Measurements from ENCODE around the gene LACTBL1.

The LACTBL1 gene

GRCh38 chr1:22963044-22963677 is 9.5 kb downstream of the LACTBL1 start:
- DNase-seq (ENCODE audit: low spot score), result no peak
- TF ChIP-seq, protein P1, sequence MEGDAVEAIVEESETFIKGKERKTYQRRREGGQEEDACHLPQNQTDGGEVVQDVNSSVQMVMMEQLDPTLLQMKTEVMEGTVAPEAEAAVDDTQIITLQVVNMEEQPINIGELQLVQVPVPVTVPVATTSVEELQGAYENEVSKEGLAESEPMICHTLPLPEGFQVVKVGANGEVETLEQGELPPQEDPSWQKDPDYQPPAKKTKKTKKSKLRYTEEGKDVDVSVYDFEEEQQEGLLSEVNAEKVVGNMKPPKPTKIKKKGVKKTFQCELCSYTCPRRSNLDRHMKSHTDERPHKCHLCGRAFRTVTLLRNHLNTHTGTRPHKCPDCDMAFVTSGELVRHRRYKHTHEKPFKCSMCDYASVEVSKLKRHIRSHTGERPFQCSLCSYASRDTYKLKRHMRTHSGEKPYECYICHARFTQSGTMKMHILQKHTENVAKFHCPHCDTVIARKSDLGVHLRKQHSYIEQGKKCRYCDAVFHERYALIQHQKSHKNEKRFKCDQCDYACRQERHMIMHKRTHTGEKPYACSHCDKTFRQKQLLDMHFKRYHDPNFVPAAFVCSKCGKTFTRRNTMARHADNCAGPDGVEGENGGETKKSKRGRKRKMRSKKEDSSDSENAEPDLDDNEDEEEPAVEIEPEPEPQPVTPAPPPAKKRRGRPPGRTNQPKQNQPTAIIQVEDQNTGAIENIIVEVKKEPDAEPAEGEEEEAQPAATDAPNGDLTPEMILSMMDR (IDR thresholded peaks at IDR 0.05; ENCODE audit: borderline replicate concordance, control extremely low read depth, extremely low read depth, insufficient read depth, missing control alignments), result no peak
- in situ Hi-C loops (cut with MboI; ENCODE audit: low sequenced_read_pairs, unreplicated experiment), result no loop called here

DNA sequence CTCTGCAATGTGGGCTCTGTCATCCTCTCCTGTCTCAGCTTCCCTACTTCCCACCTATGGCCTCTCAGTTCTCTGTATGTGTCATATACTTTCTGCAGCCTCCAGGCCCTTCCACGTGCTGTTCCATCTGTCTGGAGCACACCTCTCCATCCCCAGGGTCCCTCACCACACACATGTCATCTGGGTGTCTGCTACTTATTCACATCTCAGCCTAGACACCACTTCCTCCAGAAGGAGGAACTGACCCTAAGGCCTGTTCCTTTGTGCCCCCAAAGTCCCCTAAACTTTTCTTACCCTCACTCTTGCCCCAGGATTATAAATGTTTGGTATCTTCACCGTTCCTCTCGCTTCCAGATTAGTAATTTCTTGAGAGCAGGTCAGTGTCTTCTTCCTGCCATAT is 10.1 kb downstream of the LACTBL1 start:
- in situ Hi-C loops (cut with MboI; ENCODE audit: low sequenced_read_pairs, unreplicated experiment), result no loop called here
- TF ChIP-seq, protein P1 (IDR thresholded peaks at IDR 0.05; ENCODE audit: borderline replicate concordance, control extremely low read depth, extremely low read depth, insufficient read depth, missing control alignments), result no peak
- no peak for DNase-seq (ENCODE audit: low spot score)

DNA sequence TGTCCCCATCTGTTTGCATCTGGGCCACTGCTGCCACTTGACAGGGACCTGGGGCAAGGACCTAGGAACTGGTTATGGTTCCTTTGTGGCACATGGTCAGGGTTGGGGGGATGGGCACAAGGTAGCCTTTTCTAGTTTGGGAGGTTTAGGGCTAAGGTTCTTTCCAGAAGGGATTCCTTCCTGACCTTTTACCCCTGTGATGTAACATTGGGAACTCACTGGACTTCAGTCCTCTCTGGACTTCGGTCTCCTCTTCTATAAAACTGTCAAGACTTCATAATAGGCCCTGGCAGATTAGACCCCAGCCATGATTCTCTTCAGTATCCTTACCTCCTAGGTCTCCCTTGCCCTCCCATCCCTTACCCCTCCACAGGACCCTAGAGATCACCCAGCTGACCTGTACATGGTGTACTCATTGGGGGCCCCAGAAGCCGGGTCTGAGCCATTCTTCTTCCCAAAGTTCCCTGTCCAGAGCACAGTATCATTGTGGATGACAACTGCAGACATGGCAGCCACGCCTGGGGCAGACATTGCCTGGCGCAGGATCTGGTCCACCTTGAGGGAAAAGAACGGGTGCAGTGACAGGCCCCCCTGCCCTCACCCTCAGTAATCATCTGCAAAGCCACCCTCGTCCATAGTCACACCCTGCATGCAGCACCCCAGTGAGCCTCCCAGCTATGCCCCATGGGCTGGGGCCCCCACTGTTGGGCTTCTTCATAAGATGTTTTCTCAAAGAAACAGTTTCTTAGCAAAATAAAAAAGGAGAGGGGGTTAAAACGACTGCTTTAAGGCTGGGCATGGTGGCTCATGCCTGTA is 12.9 kb downstream of the LACTBL1 start:
- in situ Hi-C loops (cut with MboI; ENCODE audit: low sequenced_read_pairs, unreplicated experiment), result no loop called here
- DNase-seq (ENCODE audit: low spot score), result no peak
- TF ChIP-seq, protein P1 (IDR thresholded peaks at IDR 0.05; ENCODE audit: borderline replicate concordance, control extremely low read depth, extremely low read depth, insufficient read depth, missing control alignments), result no peak

GRCh38 chr1:22958556-22958955 is 14.1 kb downstream of the LACTBL1 start:
- in situ Hi-C loops (cut with MboI; ENCODE audit: low sequenced_read_pairs, unreplicated experiment), result no loop called here
- TF ChIP-seq, protein P1 (IDR thresholded peaks at IDR 0.05; ENCODE audit: borderline replicate concordance, control extremely low read depth, extremely low read depth, insufficient read depth, missing control alignments), result no peak
- DNase-seq (ENCODE audit: low spot score), result no peak

GRCh38 chr1:22957066-22957465 is 15.6 kb downstream of the LACTBL1 start:
- no peak for DNase-seq (ENCODE audit: low spot score)
- in situ Hi-C loops (cut with MboI; ENCODE audit: low sequenced_read_pairs, unreplicated experiment), result no loop called here
- TF ChIP-seq, protein P1 (IDR thresholded peaks at IDR 0.05; ENCODE audit: borderline replicate concordance, control extremely low read depth, extremely low read depth, insufficient read depth, missing control alignments), result no peak

GRCh38 chr1:22955146-22955545 is 17.5 kb downstream of the LACTBL1 start:
- TF ChIP-seq, protein P1 (IDR thresholded peaks at IDR 0.05; ENCODE audit: borderline replicate concordance, control extremely low read depth, extremely low read depth, insufficient read depth, missing control alignments), result no peak
- DNase-seq (ENCODE audit: low spot score), result no peak
- in situ Hi-C loops (cut with MboI; ENCODE audit: low sequenced_read_pairs, unreplicated experiment), result no loop called here

Measured in GM13976 (cell line).